Gastroesophageal sphincter (tissue), 4 donors: ENCODE measurements around the gene TBKBP1. TPM values are rescaled to one million over a fixed set of nuclear protein-coding genes. Genes with fewer than 3 reads are reported as not detected.
A peak's percentile ranks its signal among the peaks of the same experiment; 100 is the strongest.

ENCODE experiments used
- ATAC-seq: fragments of 150-250 bp; one replicate; pipeline ENCODE4 v1.9.1; 2016; ENCODE audit warnings: mild to moderate bottlenecking, moderate library complexity
- H3K27ac ChIP-seq, 4 donors: fragments of 200-600 bp; sonication (generic) in 3 of 4; 1 replicate in 3 of 4; 2 replicates in 1 of 4; pipeline ENCODE4 v1.5.1; 2016 to 2019
- H3K27me3 ChIP-seq: fragments of 200-600 bp; sonication (generic); one replicate; pipeline ENCODE4 v1.5.1; 2019
- H3K36me3 ChIP-seq, 2 donors: fragments of 200-600 bp; sonication (generic); one replicate each; pipeline ENCODE4 v1.5.1; 2019; ENCODE audit warnings: control low read depth in 1 of 2
- H3K4me1 ChIP-seq, 3 donors: fragments of 200-600 bp; sonication (generic); 1 replicate in 2 of 3; 2 replicates in 1 of 3; pipeline ENCODE4 v1.5.1; 2016 to 2019; ENCODE audit warnings: control low read depth in 2 of 3
- H3K4me3 ChIP-seq, 2 donors: fragments of 200-600 bp; sonication (generic); one replicate each; pipeline ENCODE4 v1.5.1; 2019; ENCODE audit warnings: mild to moderate bottlenecking in 1 of 2, moderate library complexity in 1 of 2
- H3K9me3 ChIP-seq, 3 donors: fragments of 200-600 bp; sonication (generic); one replicate each; pipeline ENCODE4 v1.5.1; 2017 to 2019; ENCODE audit warnings: control low read depth in 2 of 3
- CTCF ChIP-seq, 4 experiments: fragments of 200-600 bp in 2 of 4; fragments of 450-650 bp in 2 of 4; sonication (generic) in 1 of 4; IDR thresholded peaks; one replicate each; pipeline ENCODE4 v1.5.1; 2017 to 2019; ENCODE audit warnings: antibody characterized with exemption in 4 of 4, mild to moderate bottlenecking in 2 of 4, moderate library complexity in 2 of 4
- EP300 ChIP-seq: sonication (generic); formaldehyde crosslinking; IDR thresholded peaks from one replicate; pipeline ENCODE4 v1.6.1; 2017; ENCODE audit warnings: antibody characterized with exemption, mild to moderate bottlenecking
- POLR2A ChIP-seq, 2 donors: fragments of 450-650 bp; IDR thresholded peaks; one replicate each; pipeline ENCODE4 v1.6.1; 2017; ENCODE audit warnings: antibody characterized with exemption in 2 of 2, mild to moderate bottlenecking in 2 of 2, moderate library complexity in 1 of 2
- POLR2AphosphoS5 ChIP-seq: sonication (generic); formaldehyde crosslinking; IDR thresholded peaks from one replicate; pipeline ENCODE4 v1.6.1; 2017; ENCODE audit warnings: antibody characterized with exemption
- WGBS, 2 donors: methylation state at CpG; one replicate each; pipeline ENCODE4 v1.1.5; 2018; ENCODE audit warnings: low coverage in 1 of 2; 5-methylcytosine and 5-hydroxymethylcytosine counted together
- total RNA-seq, 4 donors: library from RNA; depleted of rRNA; stranded (reverse); fragments of >200 nt; gene quantifications; one replicate each; pipeline ENCODE4 v1.1.0, GENCODE V29; 2016

Gene TBKBP1
- total RNA-seq, 4 donors from 2014 or later, result 13.9 to 25.1 (median 18.0) TPM

GRCh38 chr17:47695429-47696376 lies 1.7 kb downstream of the TBKBP1 start:
- H3K27ac ChIP-seq, result peak overlapping the region; percentile 4 to 95 (median 89)
- peak overlapping the region; percentile 86 to 92 for H3K4me3 ChIP-seq
- H3K36me3 ChIP-seq, result peaks cover 0 to 31% of the 10 kb centered on the region in 2 donors
- no CpG with 5 or more reads among the region's 47 CpGs for WGBS, 2 donors
- ATAC-seq, result peak; percentile 41
- H3K4me1 ChIP-seq, result peaks cover 0 to 46% (median 22%) of the 10 kb centered on the region in 3 donors
- TF ChIP-seq CTCF (IDR thresholded peaks at IDR 0.05), result no peak
- no peak for TF ChIP-seq EP300
- TF ChIP-seq POLR2A (IDR thresholded peaks at IDR 0.05), result peak in 1 of 2 donors; percentile 32
- no peak for TF ChIP-seq POLR2AphosphoS5
- no peaks in the 10 kb centered on the region for H3K27me3 ChIP-seq
- no peaks in the 10 kb centered on the region for H3K9me3 ChIP-seq

GRCh38 chr17:47696717-47697642 lies 3.0 kb downstream of the TBKBP1 start:
- no peaks in the 10 kb centered on the region for H3K9me3 ChIP-seq
- no peak overlapping the region for H3K4me3 ChIP-seq
- no peak for TF ChIP-seq EP300
- no peak for TF ChIP-seq POLR2AphosphoS5
- TF ChIP-seq POLR2A (IDR thresholded peaks at IDR 0.05), result no peak
- TF ChIP-seq CTCF (IDR thresholded peaks at IDR 0.05), result no peak
- peaks cover 0 to 44% of the 10 kb centered on the region in 2 donors for H3K36me3 ChIP-seq
- peak overlapping the region in 3 of 4 donors; percentile 10 to 95 (median 86) for H3K27ac ChIP-seq
- H3K4me1 ChIP-seq, result peaks cover 0 to 52% (median 22%) of the 10 kb centered on the region in 3 donors
- ATAC-seq, result no peak
- 54 to 62% methylated on average over 3 to 5 of the region's 11 CpGs for WGBS, 2 donors
- H3K27me3 ChIP-seq, result no peaks in the 10 kb centered on the region

DNA sequence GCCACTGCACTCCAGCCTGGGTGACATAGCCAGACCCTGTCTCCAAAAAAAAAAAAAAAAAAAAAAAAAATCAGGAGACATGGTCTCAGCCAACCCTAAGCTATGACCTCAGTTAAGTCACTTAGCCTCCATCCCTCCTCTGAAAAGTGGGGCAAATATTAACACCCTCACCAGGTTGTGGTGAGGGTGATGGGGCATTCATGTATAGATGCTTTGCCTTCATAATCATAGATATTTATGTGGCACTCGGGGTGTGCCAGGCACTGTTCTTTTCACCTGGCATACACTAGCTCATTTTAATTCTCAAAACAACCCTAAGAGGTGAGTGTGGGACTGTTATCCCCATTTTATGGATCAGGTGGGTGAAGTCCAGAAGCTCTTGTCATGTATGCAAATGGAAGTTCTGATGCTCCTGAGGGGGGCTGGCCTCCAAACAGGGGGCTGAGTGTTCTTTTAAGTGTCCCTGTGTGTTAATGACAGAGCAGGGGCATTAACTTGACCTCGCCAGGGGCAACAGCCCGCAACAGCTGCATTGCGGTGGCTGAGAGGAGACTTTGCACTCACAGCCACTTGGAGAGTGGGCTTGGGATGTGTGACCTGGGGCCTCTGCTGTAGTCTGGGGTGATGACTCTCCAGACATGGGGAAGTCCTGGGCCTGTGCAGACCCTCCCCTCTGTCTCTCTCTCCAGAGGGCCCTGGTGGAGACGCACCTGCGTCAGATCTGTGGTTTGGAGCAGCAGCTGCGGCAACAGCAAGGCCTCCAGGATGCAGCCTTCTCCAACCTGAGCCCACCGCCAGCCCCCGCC lies 4.1 kb downstream of the TBKBP1 start:
- H3K4me3 ChIP-seq, result no peak overlapping the region
- no peak for ATAC-seq
- no peaks in the 10 kb centered on the region for H3K9me3 ChIP-seq
- H3K4me1 ChIP-seq, result peaks cover 0 to 52% (median 18%) of the 10 kb centered on the region in 3 donors
- no peak for TF ChIP-seq EP300
- TF ChIP-seq CTCF (IDR thresholded peaks at IDR 0.05), result no peak
- TF ChIP-seq POLR2AphosphoS5, result no peak
- TF ChIP-seq POLR2A (IDR thresholded peaks at IDR 0.05), result no peak
- no peaks in the 10 kb centered on the region for H3K27me3 ChIP-seq
- WGBS, 2 donors, result 75 to 80% methylated on average over 4 to 5 of the region's 9 CpGs
- H3K36me3 ChIP-seq, result peaks cover 0 to 44% of the 10 kb centered on the region in 2 donors
- H3K27ac ChIP-seq, result no peak overlapping the region

DNA sequence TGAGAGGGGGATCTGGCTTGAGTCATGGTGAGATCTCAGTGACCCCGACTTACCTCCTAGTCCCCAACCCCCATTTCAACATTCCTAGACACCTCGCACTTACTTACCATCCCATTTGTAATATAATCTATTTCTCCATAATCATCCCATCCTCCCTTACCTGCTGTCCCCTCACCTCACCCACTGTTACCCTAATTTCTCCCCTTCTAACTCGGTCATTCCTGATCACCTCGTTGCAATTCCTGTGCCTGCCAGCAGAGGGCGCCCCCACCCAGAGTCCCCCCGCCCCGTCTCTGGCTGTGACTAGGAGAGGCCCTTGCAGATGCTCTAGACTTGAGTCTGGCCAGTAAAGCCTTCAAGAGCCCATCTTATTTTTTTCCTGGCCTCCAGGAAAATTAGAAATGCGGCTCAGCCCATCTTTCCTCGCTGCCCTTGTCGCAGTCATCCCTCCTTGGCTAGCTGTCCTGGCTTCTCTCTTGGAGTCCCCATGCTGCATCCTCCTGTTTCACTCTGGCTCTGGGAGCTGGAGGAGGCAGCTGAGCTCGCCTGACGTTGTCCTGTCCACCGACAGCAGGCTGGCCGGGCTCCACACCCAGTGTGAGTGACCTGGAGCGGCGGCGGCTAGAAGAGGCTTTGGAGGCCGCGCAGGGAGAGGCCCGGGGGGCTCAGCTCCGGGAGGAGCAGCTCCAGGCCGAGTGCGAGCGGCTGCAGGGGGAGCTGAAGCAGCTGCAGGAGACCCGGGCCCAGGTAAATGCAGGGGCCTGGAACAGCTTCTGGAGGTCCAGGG lies 5.0 kb downstream of the TBKBP1 start:
- H3K9me3 ChIP-seq, result no peaks in the 10 kb centered on the region
- H3K27ac ChIP-seq, result no peak overlapping the region
- no peaks in the 10 kb centered on the region for H3K27me3 ChIP-seq
- ATAC-seq, result no peak
- H3K4me1 ChIP-seq, result peaks cover 0 to 45% (median 16%) of the 10 kb centered on the region in 3 donors
- 39 to 87% methylated on average over 3 to 9 of the region's 25 CpGs for WGBS, 2 donors
- TF ChIP-seq CTCF (IDR thresholded peaks at IDR 0.05) (peak in 3 of 4 experiments; percentile 63 to 96 (median 81)), POLR2A (IDR thresholded peaks at IDR 0.05) (no peak), POLR2AphosphoS5 (no peak), EP300 (no peak)
- no peak overlapping the region for H3K4me3 ChIP-seq
- peaks cover 0 to 44% of the 10 kb centered on the region in 2 donors for H3K36me3 ChIP-seq
